CD4-positive, alpha-beta memory T cell (primary cell): Measurements from ENCODE around the gene LUM. TPM values are rescaled to one million over a fixed set of nuclear protein-coding genes. Genes with fewer than 3 reads are reported as not detected.

ENCODE experiments used
- CTCF ChIA-PET: fragments of 350-600 bp; sonication (Branson Sonifier 250); formaldehyde crosslinking; loops from one replicate; lab custom pipeline; 2021; ENCODE audit warnings: inconsistent platforms; ENCODE audit not compliant: partially characterized antibody; lab: Charles Lee
- POLR2A ChIA-PET: fragments of 350-600 bp; sonication (Branson Sonifier 250); formaldehyde crosslinking; loops from one replicate; lab custom pipeline; 2021; ENCODE audit not compliant: partially characterized antibody; lab: Charles Lee
- DNase-seq, 5 donors: peaks; one replicate each; pipeline versions ENCODE4 v3.0.0 to v3.0.0-alpha.2; 2020 to 2022; ENCODE audit warnings: mixed read lengths in 1 of 5
- H3K27ac ChIP-seq: one replicate; pipeline ENCODE4 v1.7.0; 2013; ENCODE audit warnings: low read depth, low read length
- H3K27me3 ChIP-seq: 2 replicates; pipeline ENCODE4 v1.7.0; 2013; ENCODE audit warnings: mild to moderate bottlenecking, low read length, moderate library complexity; ENCODE audit not compliant: insufficient read depth
- H3K36me3 ChIP-seq: 2 replicates; pipeline ENCODE4 v1.7.0; 2013; ENCODE audit warnings: mild to moderate bottlenecking, low read length, moderate library complexity; ENCODE audit not compliant: insufficient read depth
- H3K4me1 ChIP-seq: 2 replicates; pipeline ENCODE4 v1.7.0; 2013; ENCODE audit warnings: mild to moderate bottlenecking, low read length, moderate library complexity; ENCODE audit not compliant: insufficient read depth
- H3K4me3 ChIP-seq, 2 donors: one replicate each; pipeline ENCODE4 v1.7.0; 2013; ENCODE audit warnings: low read length in 2 of 2, mild to moderate bottlenecking in 1 of 2
- H3K9me3 ChIP-seq, 2 donors: one replicate each; pipeline ENCODE4 v1.7.0; 2013; ENCODE audit warnings: low read length in 2 of 2, control low read depth in 1 of 2; ENCODE audit not compliant: control insufficient read depth in 1 of 2
- H3K27ac Mint-ChIP-seq, 7 donors: one replicate each; pipeline ENCODE4 v1.8.0; 2020 to 2021; ENCODE audit warnings: mixed read lengths in 7 of 7, mild to moderate bottlenecking in 6 of 7, inconsistent platforms in 3 of 7, moderate library complexity in 3 of 7
- H3K27me3 Mint-ChIP-seq, 2 donors: one replicate each; pipeline ENCODE4 v1.8.0; 2020 to 2021; ENCODE audit warnings: mixed read lengths in 2 of 2
- H3K36me3 Mint-ChIP-seq, 2 donors: one replicate each; pipeline ENCODE4 v1.8.0; 2020 to 2021; ENCODE audit warnings: mixed read lengths in 2 of 2, inconsistent platforms in 1 of 2, mild to moderate bottlenecking in 1 of 2
- H3K4me1 Mint-ChIP-seq, 4 donors: one replicate each; pipeline ENCODE4 v1.8.0; 2020 to 2021; ENCODE audit warnings: mixed read lengths in 4 of 4, mild to moderate bottlenecking in 1 of 4
- H3K4me3 Mint-ChIP-seq, 8 donors: one replicate each; pipeline ENCODE4 v1.8.0; 2020 to 2021; ENCODE audit warnings: mixed read lengths in 8 of 8, mild to moderate bottlenecking in 7 of 8, moderate library complexity in 6 of 8, inconsistent platforms in 3 of 8
- H3K9me3 Mint-ChIP-seq, 8 donors: one replicate each; pipeline ENCODE4 v1.8.0; 2020 to 2021; ENCODE audit warnings: mixed read lengths in 8 of 8, mild to moderate bottlenecking in 5 of 8, inconsistent platforms in 3 of 8, moderate library complexity in 1 of 8
- intact Hi-C: fragments of 100-400 bp; cut with micrococcal nuclease; formaldehyde crosslinking; loops from one replicate; pipeline ENCODE4 v1.15.1; 2023
- polyA plus RNA-seq, 2 donors: library from polyadenylated mRNA; unstranded; fragments of 300-500 nt; fragmentation: Illumina TruSeq; gene quantifications; one replicate each; pipeline ENCODE4 v1.2.3, GENCODE V29; 2021
- total RNA-seq, 2 experiments: library from RNA; stranded (reverse); gene quantifications; one replicate each; pipeline ENCODE4 v1.2.3, GENCODE V29; 2021

The LUM gene
- total and polyA plus RNA-seq, 4 experiments from 2014 or later: not detected

- H3K4me3 Mint-ChIP-seq: no peak overlapping the region
- no peak for DNase-seq
- H3K27ac Mint-ChIP-seq: no peak overlapping the region
- Histone ChIP-seq H3K4me3 (no peak overlapping the region), H3K27me3 (no peaks in the 10 kb centered on the region), H3K36me3 (no peaks in the 10 kb centered on the region), H3K27ac (no peak overlapping the region), H3K9me3 (no peaks in the 10 kb centered on the region), H3K4me1 (no peaks in the 10 kb centered on the region)
- ChIA-PET POLR2A (no interaction called here), CTCF (no interaction called here)
- H3K9me3 Mint-ChIP-seq: peaks cover 0 to 3% (median 0%) of the 10 kb centered on the region in 8 donors
- intact Hi-C loops: no loop called here
- H3K27me3 Mint-ChIP-seq: peaks cover 0 to 2% of the 10 kb centered on the region in 2 donors
- H3K4me1 Mint-ChIP-seq: no peaks in the 10 kb centered on the region
- H3K36me3 Mint-ChIP-seq: no peaks in the 10 kb centered on the region
Measured at GRCh38 chr12:91100906-91101305, 10.4 kb downstream of the LUM start.

GRCh38 chr12:91099836-91100235, 11.5 kb downstream of the LUM start:
- no peaks in the 10 kb centered on the region for H3K36me3 Mint-ChIP-seq
- no peak overlapping the region for H3K27ac Mint-ChIP-seq
- no peaks in the 10 kb centered on the region for H3K27me3 ChIP-seq
- ChIA-PET POLR2A (no interaction called here), CTCF (no interaction called here)
- no peak overlapping the region for H3K27ac ChIP-seq
- H3K27me3 Mint-ChIP-seq: peaks cover 0 to 2% of the 10 kb centered on the region in 2 donors
- H3K36me3 ChIP-seq: no peaks in the 10 kb centered on the region
- DNase-seq: no peak
- no peaks in the 10 kb centered on the region for H3K9me3 ChIP-seq
- intact Hi-C loops: no loop called here
- no peak overlapping the region for H3K4me3 Mint-ChIP-seq
- no peaks in the 10 kb centered on the region for H3K4me1 ChIP-seq
- no peaks in the 10 kb centered on the region for H3K9me3 Mint-ChIP-seq
- no peaks in the 10 kb centered on the region for H3K4me1 Mint-ChIP-seq
- H3K4me3 ChIP-seq: no peak overlapping the region

GRCh38 chr12:91099341-91099740, 12.0 kb downstream of the LUM start:
- CTCF ChIA-PET: no interaction called here
- intact Hi-C loops: no loop called here

GRCh38 chr12:91098941-91099340, 12.4 kb downstream of the LUM start:
- Mint-ChIP-seq H3K9me3 (peaks cover 0 to 2% (median 0%) of the 10 kb centered on the region in 8 donors), H3K4me3 (no peak overlapping the region), H3K36me3 (no peaks in the 10 kb centered on the region), H3K27me3 (peaks cover 0 to 2% of the 10 kb centered on the region in 2 donors), H3K4me1 (no peaks in the 10 kb centered on the region), H3K27ac (no peak overlapping the region)
- ChIA-PET CTCF (no interaction called here), POLR2A (no interaction called here)
- H3K9me3 ChIP-seq: no peaks in the 10 kb centered on the region
- no peaks in the 10 kb centered on the region for H3K27me3 ChIP-seq
- no peaks in the 10 kb centered on the region for H3K4me1 ChIP-seq
- intact Hi-C loops: no loop called here
- no peak overlapping the region for H3K4me3 ChIP-seq
- no peak for DNase-seq
- no peaks in the 10 kb centered on the region for H3K36me3 ChIP-seq
- no peak overlapping the region for H3K27ac ChIP-seq

More at GRCh38 chr12:91099341-91099740, 12.0 kb downstream of the LUM start:
- no peak overlapping the region for H3K27ac Mint-ChIP-seq
- peaks cover 0 to 2% of the 10 kb centered on the region in 2 donors for H3K27me3 Mint-ChIP-seq
- H3K27ac ChIP-seq: no peak overlapping the region
- no peak overlapping the region for H3K4me3 ChIP-seq
- H3K4me1 ChIP-seq: no peaks in the 10 kb centered on the region
- no peaks in the 10 kb centered on the region for H3K9me3 ChIP-seq
- POLR2A ChIA-PET: no interaction called here
- no peak overlapping the region for H3K4me3 Mint-ChIP-seq
- no peaks in the 10 kb centered on the region for H3K4me1 Mint-ChIP-seq
- DNase-seq: no peak
- peaks cover 0 to 1% (median 0%) of the 10 kb centered on the region in 8 donors for H3K9me3 Mint-ChIP-seq
- no peaks in the 10 kb centered on the region for H3K36me3 Mint-ChIP-seq
- no peaks in the 10 kb centered on the region for H3K36me3 ChIP-seq
- no peaks in the 10 kb centered on the region for H3K27me3 ChIP-seq

GRCh38 chr12:91098461-91098860, 12.8 kb downstream of the LUM start:
- Mint-ChIP-seq H3K9me3 (peaks cover 0 to 2% (median 0%) of the 10 kb centered on the region in 8 donors), H3K27ac (peak overlapping the region in 1 of 7 donors; percentile 8), H3K4me1 (no peaks in the 10 kb centered on the region), H3K36me3 (no peaks in the 10 kb centered on the region), H3K4me3 (no peak overlapping the region), H3K27me3 (peaks cover 0 to 2% of the 10 kb centered on the region in 2 donors)
- no peak for DNase-seq
- POLR2A ChIA-PET: no interaction called here
- Histone ChIP-seq H3K36me3 (no peaks in the 10 kb centered on the region), H3K4me3 (no peak overlapping the region), H3K9me3 (no peaks in the 10 kb centered on the region), H3K4me1 (no peaks in the 10 kb centered on the region), H3K27ac (no peak overlapping the region), H3K27me3 (no peaks in the 10 kb centered on the region)
- CTCF ChIA-PET: no interaction called here
- intact Hi-C loops: no loop called here

GRCh38 chr12:91094957-91095356, 16.3 kb downstream of the LUM start:
- Histone ChIP-seq H3K36me3 (no peaks in the 10 kb centered on the region), H3K4me3 (no peak overlapping the region), H3K27ac (no peak overlapping the region), H3K4me1 (no peaks in the 10 kb centered on the region), H3K9me3 (no peaks in the 10 kb centered on the region), H3K27me3 (no peaks in the 10 kb centered on the region)
- no peak overlapping the region for H3K27ac Mint-ChIP-seq
- H3K36me3 Mint-ChIP-seq: no peaks in the 10 kb centered on the region
- H3K27me3 Mint-ChIP-seq: peaks cover 0 to 2% of the 10 kb centered on the region in 2 donors
- intact Hi-C loops: no loop called here
- H3K4me3 Mint-ChIP-seq: no peak overlapping the region
- DNase-seq: no peak
- H3K4me1 Mint-ChIP-seq: no peaks in the 10 kb centered on the region
- ChIA-PET POLR2A (no interaction called here), CTCF (no interaction called here)
- peaks cover 0 to 17% (median 9%) of the 10 kb centered on the region in 8 donors for H3K9me3 Mint-ChIP-seq

GRCh38 chr12:91094032-91094662, 17.1 kb downstream of the LUM start:
- peaks cover 0 to 26% (median 16%) of the 10 kb centered on the region in 8 donors for H3K9me3 Mint-ChIP-seq
- H3K36me3 ChIP-seq: no peaks in the 10 kb centered on the region
- DNase-seq: no peak
- H3K27me3 Mint-ChIP-seq: peaks cover 0 to 2% of the 10 kb centered on the region in 2 donors
- H3K9me3 ChIP-seq: no peaks in the 10 kb centered on the region
- no peaks in the 10 kb centered on the region for H3K27me3 ChIP-seq
- no peaks in the 10 kb centered on the region for H3K4me1 Mint-ChIP-seq
- no peak overlapping the region for H3K27ac ChIP-seq
- ChIA-PET POLR2A (no interaction called here), CTCF (no interaction called here)
- intact Hi-C loops: no loop called here
- H3K4me1 ChIP-seq: no peaks in the 10 kb centered on the region
- no peak overlapping the region for H3K4me3 Mint-ChIP-seq
- no peak overlapping the region for H3K27ac Mint-ChIP-seq
- no peaks in the 10 kb centered on the region for H3K36me3 Mint-ChIP-seq
- no peak overlapping the region for H3K4me3 ChIP-seq
